ENCODE results near the gene ANKRD18B.
A peak's percentile ranks its signal among the peaks of the same experiment; 100 is the strongest.
"Not testable (repeated sequence)": the region's sequence is repeated elsewhere in the genome, so short reads cannot be mapped to it uniquely, and the experiment has no call there.

The ANKRD18B gene

GRCh38 chr9:33524306-33524947, 376 bp downstream of the ANKRD18B start:
- peak overlapping the region; percentile 39 for H3K4me3 ChIP-seq (ENCODE audit: control insufficient read depth, low read depth, low read length)
- TF ChIP-seq CTCF (IDR thresholded peaks at IDR 0.05; ENCODE audit: control insufficient read depth, insufficient read depth, low read depth, low read length, missing control alignments): no peak
- DNase-seq (ENCODE audit: low read depth): no peak

DNA sequence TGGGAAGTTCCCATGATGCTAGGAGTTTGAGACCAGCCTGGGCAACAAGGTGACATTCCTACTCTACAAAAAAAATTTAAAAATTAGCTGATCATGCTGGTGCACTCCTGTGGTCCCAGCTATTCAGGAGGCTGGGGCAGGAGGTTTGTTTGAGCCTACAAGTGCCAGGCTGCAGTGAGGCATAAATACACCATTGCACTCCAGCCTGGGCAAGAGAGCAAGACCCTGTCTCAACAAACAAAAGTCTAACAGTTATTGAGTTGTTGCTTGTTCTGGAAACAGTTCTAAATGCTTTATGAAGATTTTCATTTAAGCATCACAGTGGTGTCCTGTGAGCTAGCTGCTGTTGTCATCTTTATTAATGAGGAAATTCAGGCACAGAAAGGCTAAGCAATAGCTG, 4.0 kb downstream of the ANKRD18B start:
- H3K4me3 ChIP-seq (ENCODE audit: control insufficient read depth, low read depth, low read length); DNase-seq (ENCODE audit: low read depth): not testable (repeated sequence)

- not testable (repeated sequence) for H3K4me3 ChIP-seq (ENCODE audit: control insufficient read depth, low read depth, low read length); DNase-seq (ENCODE audit: low read depth)
Measured at GRCh38 chr9:33533958-33534357, 9.9 kb downstream of the ANKRD18B start.

- DNase-seq (ENCODE audit: low read depth): no peak
- no peak for TF ChIP-seq CTCF (IDR thresholded peaks at IDR 0.05; ENCODE audit: control insufficient read depth, insufficient read depth, low read depth, low read length, missing control alignments)
- no peak overlapping the region for H3K4me3 ChIP-seq (ENCODE audit: control insufficient read depth, low read depth, low read length)
Measured at GRCh38 chr9:33535541-33535940, 11.5 kb downstream of the ANKRD18B start.

DNA sequence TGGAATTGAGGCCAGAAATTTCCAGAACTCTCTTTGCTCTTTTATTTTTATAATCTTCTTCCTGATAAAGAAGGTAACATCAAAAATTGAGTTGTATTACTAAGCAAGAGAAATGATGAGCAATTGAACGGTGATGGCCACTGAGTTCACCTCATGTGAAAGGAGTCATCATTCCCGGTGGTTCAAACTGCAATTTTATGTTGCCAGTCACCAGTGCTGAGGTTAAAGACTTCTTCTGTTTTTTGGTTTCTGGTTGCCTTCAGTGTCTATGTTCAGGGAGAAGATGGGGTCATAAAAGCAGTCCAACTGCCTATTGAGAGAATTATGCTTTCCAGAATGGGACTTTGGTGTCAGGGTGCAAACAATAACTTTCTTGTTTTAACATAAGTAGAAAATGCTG, 19.4 kb downstream of the ANKRD18B start:
- not testable (repeated sequence) for DNase-seq (ENCODE audit: low read depth); H3K4me3 ChIP-seq (ENCODE audit: control insufficient read depth, low read depth, low read length)

- not testable (repeated sequence) for H3K4me3 ChIP-seq (ENCODE audit: control insufficient read depth, low read depth, low read length); DNase-seq (ENCODE audit: low read depth)
Measured at GRCh38 chr9:33545715-33546114, 21.7 kb downstream of the ANKRD18B start.

GRCh38 chr9:33548816-33549215, 24.8 kb downstream of the ANKRD18B start:
- H3K4me3 ChIP-seq (ENCODE audit: control insufficient read depth, low read depth, low read length); DNase-seq (ENCODE audit: low read depth): not testable (repeated sequence)

DNA sequence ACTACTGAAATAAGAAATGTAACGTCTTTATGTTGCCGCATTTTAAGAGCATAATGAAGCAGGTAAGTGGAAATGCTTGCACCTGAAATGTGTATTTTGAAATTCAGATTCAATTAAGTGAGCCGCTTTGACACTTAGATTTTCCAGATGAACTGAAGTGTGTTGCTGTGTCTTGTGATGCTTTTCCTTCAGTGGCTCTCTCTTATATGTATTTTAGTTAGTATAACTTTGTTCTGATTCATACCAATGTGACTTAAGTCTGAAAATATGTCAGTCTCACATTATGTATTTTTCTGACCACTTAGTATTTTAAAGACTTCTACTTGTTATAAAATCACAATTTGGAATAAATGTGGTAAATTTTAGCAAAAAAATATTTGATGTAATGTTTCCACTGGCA, 25.4 kb downstream of the ANKRD18B start:
- not testable (repeated sequence) for DNase-seq (ENCODE audit: low read depth)

GRCh38 chr9:33551183-33551582, 27.1 kb downstream of the ANKRD18B start:
- not testable (repeated sequence) for DNase-seq (ENCODE audit: low read depth); H3K4me3 ChIP-seq (ENCODE audit: control insufficient read depth, low read depth, low read length)

More for the DNA sequence above, 25.4 kb downstream of the ANKRD18B start:
- not testable (repeated sequence) for H3K4me3 ChIP-seq (ENCODE audit: control insufficient read depth, low read depth, low read length)

DNA sequence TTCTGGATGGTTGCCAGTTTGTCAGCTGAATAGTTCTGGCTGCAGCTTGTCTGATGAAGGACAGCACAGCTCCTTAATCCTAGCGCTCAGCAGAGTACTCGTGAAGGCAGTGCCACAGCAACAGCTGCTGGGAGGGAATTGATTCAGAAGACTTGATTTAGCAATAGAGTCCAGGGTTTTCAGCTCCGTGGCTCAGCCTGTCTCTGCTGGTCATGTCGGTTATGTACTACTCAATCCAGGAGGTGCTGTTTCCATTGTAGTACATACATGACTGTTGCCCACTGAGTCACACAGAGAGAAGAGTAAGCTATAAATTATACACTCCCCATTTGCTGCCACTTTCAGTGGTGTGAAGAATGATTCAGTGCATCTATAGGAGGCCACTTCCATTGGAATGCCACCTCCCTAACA, 28.3 kb downstream of the ANKRD18B start:
- DNase-seq (ENCODE audit: low read depth); H3K4me3 ChIP-seq (ENCODE audit: control insufficient read depth, low read depth, low read length): not testable (repeated sequence)

- DNase-seq (ENCODE audit: low read depth): not testable (repeated sequence)
Measured at GRCh38 chr9:33560217-33560616, 36.2 kb downstream of the ANKRD18B start.

GRCh38 chr9:33562196-33562595, 38.1 kb downstream of the ANKRD18B start:
- DNase-seq (ENCODE audit: low read depth); H3K4me3 ChIP-seq (ENCODE audit: control insufficient read depth, low read depth, low read length): not testable (repeated sequence)

More at GRCh38 chr9:33560217-33560616, 36.2 kb downstream of the ANKRD18B start:
- H3K4me3 ChIP-seq (ENCODE audit: control insufficient read depth, low read depth, low read length): not testable (repeated sequence)

DNA sequence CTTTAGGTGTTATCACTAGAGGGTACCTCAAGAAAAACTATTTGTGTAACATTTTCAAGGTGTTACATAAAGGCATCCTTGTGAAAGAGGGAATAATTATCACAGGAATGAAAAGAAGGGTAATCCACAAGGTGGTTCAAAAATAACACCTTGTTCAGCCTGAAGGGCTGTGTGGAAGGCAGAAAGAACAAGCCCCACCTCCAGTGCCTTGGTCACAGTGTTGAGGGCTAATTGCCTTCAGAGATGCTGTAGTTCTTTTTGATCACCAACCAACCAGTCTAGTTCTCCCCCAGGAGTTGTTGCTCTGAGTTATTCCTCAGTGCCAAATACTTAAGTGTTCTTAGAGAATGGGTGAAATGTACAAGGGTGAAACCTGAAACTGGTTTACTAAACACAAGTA, 43.7 kb downstream of the ANKRD18B start:
- not testable (repeated sequence) for DNase-seq (ENCODE audit: low read depth); H3K4me3 ChIP-seq (ENCODE audit: control insufficient read depth, low read depth, low read length)

- not testable (repeated sequence) for DNase-seq (ENCODE audit: low read depth); H3K4me3 ChIP-seq (ENCODE audit: control insufficient read depth, low read depth, low read length)
Measured at GRCh38 chr9:33577786-33578185, 53.7 kb downstream of the ANKRD18B start.

GRCh38 chr9:33579996-33580395, 55.9 kb downstream of the ANKRD18B start:
- H3K4me3 ChIP-seq (ENCODE audit: control insufficient read depth, low read depth, low read length); DNase-seq (ENCODE audit: low read depth): not testable (repeated sequence)

DNA sequence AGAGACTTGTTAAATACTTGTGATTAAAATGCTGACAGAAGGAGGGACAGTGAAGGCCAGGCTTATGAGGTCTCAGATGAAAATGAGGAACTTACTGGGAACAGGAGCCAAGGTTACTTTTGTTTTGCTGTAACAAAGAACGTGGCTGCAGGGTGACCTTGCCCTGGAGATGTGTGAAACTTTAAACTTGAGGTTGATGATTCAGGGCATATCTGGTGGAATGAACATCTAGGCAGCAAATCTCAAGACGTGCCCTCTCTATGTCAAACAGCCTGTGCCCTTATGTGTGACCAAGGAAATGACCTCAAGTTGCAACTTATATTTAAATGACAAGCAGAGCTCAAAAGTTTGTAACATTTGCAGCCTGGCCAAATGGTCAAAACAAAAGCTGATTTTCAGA, 58.6 kb downstream of the ANKRD18B start:
- not testable (repeated sequence) for DNase-seq (ENCODE audit: low read depth)

DNA sequence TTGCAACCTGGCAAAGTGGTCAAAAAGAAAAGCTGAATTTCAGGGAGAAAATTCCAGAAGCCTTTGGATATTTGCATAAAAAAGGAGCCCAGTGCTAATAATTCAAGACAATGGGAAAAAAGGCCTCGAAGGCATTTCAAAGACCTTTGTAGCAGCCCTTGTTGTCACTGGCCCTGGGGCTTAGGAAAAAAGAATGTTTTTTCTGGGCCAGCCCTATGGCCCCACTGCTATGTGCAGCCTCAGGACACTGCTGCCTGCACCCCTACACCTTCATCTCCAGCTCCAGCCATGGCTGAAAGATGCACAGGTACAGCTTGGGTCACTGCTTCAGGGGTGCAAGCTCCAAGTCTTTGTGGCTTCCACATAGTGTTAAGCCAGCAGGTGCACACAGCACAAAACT, 62.1 kb downstream of the ANKRD18B start:
- not testable (repeated sequence) for H3K4me3 ChIP-seq (ENCODE audit: control insufficient read depth, low read depth, low read length); DNase-seq (ENCODE audit: low read depth)

More for the DNA sequence above, 58.6 kb downstream of the ANKRD18B start:
- H3K4me3 ChIP-seq (ENCODE audit: control insufficient read depth, low read depth, low read length): not testable (repeated sequence)

Data from AG09309 (cell line).